NT2/D1 (cell line): ENCODE results near the gene SLC41A3.

Experiments used
- YY1 ChIP-seq: IDR thresholded peaks from 2 replicates; pipeline ENCODE4 v1.6.1; 2011; ENCODE audit not compliant: insufficient read length, insufficient read depth
- ZNF274 ChIP-seq: IDR thresholded peaks from 2 replicates; pipeline ENCODE4 v1.6.1; 2011; ENCODE audit warnings: mild to moderate bottlenecking, low read depth, low read length

DNA sequence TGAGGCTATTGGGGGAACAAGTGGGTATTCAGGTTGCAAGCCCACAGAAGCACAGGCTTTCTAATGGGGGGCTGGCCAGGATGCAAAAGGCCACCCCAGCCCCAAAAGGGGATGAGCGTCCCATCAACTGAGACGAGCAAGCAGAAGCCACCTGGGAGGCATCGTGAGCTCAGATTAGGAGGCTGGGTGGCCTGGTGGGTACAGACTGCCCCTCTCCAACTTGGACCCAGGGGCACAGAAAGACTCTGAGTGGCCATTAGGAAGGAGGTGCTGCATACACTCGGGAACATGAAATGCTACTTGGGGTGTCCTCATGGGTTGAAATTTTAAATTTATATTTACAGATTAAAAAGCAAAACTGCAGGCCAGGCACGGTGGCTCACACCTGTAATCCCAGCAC, 29.1 kb downstream of the SLC41A3 start:
- no peak for TF ChIP-seq ZNF274
- no peak for TF ChIP-seq YY1
